ENCODE results near the gene RNF215.

DNA sequence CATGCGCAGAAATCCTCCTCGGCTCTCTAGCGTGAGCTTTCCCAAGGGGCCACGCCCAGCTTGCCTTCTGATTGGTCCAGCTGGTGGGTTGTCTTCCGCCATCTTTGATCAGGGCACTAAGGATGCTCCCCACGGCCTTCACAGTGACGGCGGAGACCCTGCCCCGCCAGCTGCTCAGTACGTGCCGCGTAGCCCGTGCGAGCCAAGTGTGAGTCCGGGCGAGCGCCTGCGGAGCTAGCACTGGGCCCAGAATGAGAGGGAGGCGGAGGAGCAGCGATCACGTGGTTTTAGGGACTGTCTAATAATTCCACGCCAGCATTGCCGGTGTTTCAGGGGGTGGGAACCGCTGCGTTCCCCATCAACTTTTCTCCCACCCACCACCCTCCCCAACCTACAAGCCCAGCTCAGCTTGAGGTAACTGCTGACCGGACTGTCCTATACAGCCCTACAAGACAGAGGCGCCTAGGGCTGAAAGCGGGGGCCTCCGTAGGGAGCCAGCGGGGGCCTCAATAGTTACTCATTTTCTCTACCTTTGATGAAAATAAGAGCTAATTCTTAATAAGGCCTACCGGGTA lies 36.8 kb upstream of the RNF215 start:
- TF ChIP-seq MYC (IDR thresholded peaks at IDR 0.05; ENCODE audit: low read depth, low read length) (peak; percentile 84), CTCF (IDR thresholded peaks at IDR 0.05; ENCODE audit: low read depth, low read length) (no peak), POLR2A (IDR thresholded peaks at IDR 0.05; ENCODE audit: extremely low read depth, insufficient read length) (no peak)
